NT2/D1 (cell line): ENCODE data around the gene HERPUD2.
"Not testable (repeated sequence)": the region's sequence is repeated elsewhere in the genome, so short reads cannot be mapped to it uniquely, and the experiment has no call there.

Experiments used
- DNase-seq: peaks from one replicate; pipeline ENCODE4 v3.0.0-alpha.2; 2011; ENCODE audit warnings: low read depth, low spot score
- H3K27me3 ChIP-seq: 2 replicates; pipeline ENCODE4 v1.6.0; 2011; ENCODE audit warnings: mild to moderate bottlenecking; ENCODE audit not compliant: insufficient read length, insufficient read depth
- H3K36me3 ChIP-seq: 2 replicates; pipeline ENCODE4 v1.6.1; 2011; ENCODE audit warnings: mild to moderate bottlenecking, low read length, mixed read lengths; ENCODE audit not compliant: insufficient read depth, insufficient read length
- H3K4me1 ChIP-seq: 2 replicates; pipeline ENCODE4 v1.5.1; 2011; ENCODE audit not compliant: insufficient read depth, insufficient read length
- H3K4me3 ChIP-seq: 2 replicates; pipeline ENCODE4 v1.5.1; 2011; ENCODE audit warnings: low read depth; ENCODE audit not compliant: insufficient read length
- H3K9ac ChIP-seq: 2 replicates; pipeline ENCODE4 v1.6.0; 2011; ENCODE audit warnings: low read depth; ENCODE audit not compliant: insufficient read length
- H3K9me3 ChIP-seq: 2 replicates; pipeline ENCODE4 v1.5.1; 2011; ENCODE audit warnings: mild to moderate bottlenecking, low read length; ENCODE audit not compliant: insufficient read depth
- SUZ12 ChIP-seq: IDR thresholded peaks from 2 replicates; pipeline ENCODE4 v1.6.1; 2011; ENCODE audit not compliant: insufficient read length, insufficient read depth; ENCODE audit errors: extremely low read depth
- YY1 ChIP-seq: IDR thresholded peaks from 2 replicates; pipeline ENCODE4 v1.6.1; 2011; ENCODE audit not compliant: insufficient read length, insufficient read depth
- ZNF274 ChIP-seq: IDR thresholded peaks from 2 replicates; pipeline ENCODE4 v1.6.1; 2011; ENCODE audit warnings: mild to moderate bottlenecking, low read depth, low read length

HERPUD2 gene

GRCh38 chr7:35700333-35700732, 5.4 kb upstream of the HERPUD2 start:
- DNase-seq, result no peak

GRCh38 chr7:35699796-35700305, 4.9 kb upstream of the HERPUD2 start:
- peaks cover 4% of the 10 kb centered on the region for H3K4me1 ChIP-seq
- no peaks in the 10 kb centered on the region for H3K36me3 ChIP-seq
- TF ChIP-seq ZNF274, result no peak
- no peak for TF ChIP-seq YY1
- TF ChIP-seq SUZ12, result no peak
- H3K27me3 ChIP-seq, result no peaks in the 10 kb centered on the region
- DNase-seq, result no peak
- peaks cover 15% of the 10 kb centered on the region; the same call in 1 of the 2 replicates for H3K9me3 ChIP-seq
- no peak overlapping the region for H3K4me3 ChIP-seq
- H3K9ac ChIP-seq, result no peak overlapping the region

More at GRCh38 chr7:35700333-35700732, 5.4 kb upstream of the HERPUD2 start:
- Histone ChIP-seq H3K27me3 (no peaks in the 10 kb centered on the region), H3K4me3 (no peak overlapping the region), H3K9me3 (peaks cover 15% of the 10 kb centered on the region; the same call in 1 of the 2 replicates), H3K4me1 (peaks cover 4% of the 10 kb centered on the region), H3K9ac (no peak overlapping the region), H3K36me3 (no peaks in the 10 kb centered on the region)
- TF ChIP-seq SUZ12 (no peak), YY1 (no peak), ZNF274 (no peak)

- H3K4me3 ChIP-seq, H3K27me3 ChIP-seq, H3K4me1 ChIP-seq, DNase-seq, H3K9ac ChIP-seq, H3K36me3 ChIP-seq: not testable (repeated sequence)
- peaks cover 15% of the 10 kb centered on the region; the same call in 1 of the 2 replicates for H3K9me3 ChIP-seq
Observed at GRCh38 chr7:35698382-35698781, 3.4 kb upstream of the HERPUD2 start.

GRCh38 chr7:35697414-35698175, 2.7 kb upstream of the HERPUD2 start:
- DNase-seq, result no peak
- no peaks in the 10 kb centered on the region for H3K27me3 ChIP-seq
- H3K4me1 ChIP-seq, result peaks cover 3% of the 10 kb centered on the region
- H3K9ac ChIP-seq, result no peak overlapping the region
- H3K9me3 ChIP-seq, result peaks cover 15% of the 10 kb centered on the region; the same call in 1 of the 2 replicates
- TF ChIP-seq SUZ12 (no peak), YY1 (no peak), ZNF274 (no peak)
- no peak overlapping the region for H3K4me3 ChIP-seq
- H3K36me3 ChIP-seq, result no peaks in the 10 kb centered on the region

GRCh38 chr7:35695987-35696386, 1.1 kb upstream of the HERPUD2 start:
- Histone ChIP-seq H3K4me3 (peak overlapping the region; percentile 98), H3K4me1 (no peaks in the 10 kb centered on the region), H3K9ac (no peak overlapping the region), H3K9me3 (peaks cover 15% of the 10 kb centered on the region; the same call in 1 of the 2 replicates), H3K36me3 (no peaks in the 10 kb centered on the region), H3K27me3 (no peaks in the 10 kb centered on the region)
- no peak for DNase-seq
- no peak for TF ChIP-seq SUZ12
- TF ChIP-seq YY1, result no peak
- no peak for TF ChIP-seq ZNF274

- H3K27me3 ChIP-seq, result no peaks in the 10 kb centered on the region
- DNase-seq, result no peak
- TF ChIP-seq YY1, result no peak
- TF ChIP-seq SUZ12, result no peak
- no peak for TF ChIP-seq ZNF274
- no peaks in the 10 kb centered on the region for H3K4me1 ChIP-seq
- H3K36me3 ChIP-seq, result no peaks in the 10 kb centered on the region
- H3K4me3 ChIP-seq, result peak overlapping the region; percentile 98
- peak overlapping the region; percentile 94 for H3K9ac ChIP-seq
- H3K9me3 ChIP-seq, result peaks cover 15% of the 10 kb centered on the region; the same call in 1 of the 2 replicates
Observed at GRCh38 chr7:35695473-35695850, 527 bp upstream of the HERPUD2 start.

GRCh38 chr7:35694161-35694783, 663 bp downstream of the HERPUD2 start:
- no peak for DNase-seq
- peak overlapping the region; percentile 98 for H3K4me3 ChIP-seq

More at GRCh38 chr7:35694161-35694783, 663 bp downstream of the HERPUD2 start:
- peak overlapping the region; percentile 94 for H3K9ac ChIP-seq
- no peaks in the 10 kb centered on the region for H3K4me1 ChIP-seq
- TF ChIP-seq ZNF274, result no peak
- no peak for TF ChIP-seq SUZ12
- TF ChIP-seq YY1, result no peak
- peaks cover 15% of the 10 kb centered on the region; the same call in 1 of the 2 replicates for H3K9me3 ChIP-seq
- H3K36me3 ChIP-seq, result no peaks in the 10 kb centered on the region
- H3K27me3 ChIP-seq, result no peaks in the 10 kb centered on the region
